GM18507 (cell line): ENCODE results near the gene ACACA.
A peak's percentile ranks its signal among the peaks of the same experiment; 100 is the strongest.

Experiments used
- DNase-seq: peaks from one replicate; pipeline ENCODE4 v3.0.0; 2011; ENCODE audit warnings: low read depth; ENCODE audit not compliant: insufficient read length; ENCODE audit errors: extremely low spot score
- FAIRE-seq: peaks from 2 replicates; lab custom pipeline; 2011; peaks lifted over from hg19 to GRCh38; lab: Jason Lieb, UNC

Gene ACACA

GRCh38 chr17:37400505-37400904, 6.1 kb downstream of the ACACA start:
- no peak for DNase-seq
- no peak for FAIRE-seq

GRCh38 chr17:37399265-37399803, 7.3 kb downstream of the ACACA start:
- no peak for DNase-seq
- no peak for FAIRE-seq

GRCh38 chr17:37393352-37393751, 13.3 kb downstream of the ACACA start:
- FAIRE-seq: no peak
- no peak for DNase-seq

GRCh38 chr17:37392024-37392590, 14.5 kb downstream of the ACACA start:
- FAIRE-seq (no peak), DNase-seq (no peak)

- no peak for DNase-seq
Measured at GRCh38 chr17:37391146-37391545, 15.5 kb downstream of the ACACA start.

GRCh38 chr17:37389160-37389559, 17.5 kb downstream of the ACACA start:
- no peak for FAIRE-seq
- no peak for DNase-seq

More at GRCh38 chr17:37391146-37391545, 15.5 kb downstream of the ACACA start:
- no peak for FAIRE-seq

GRCh38 chr17:37388266-37388665, 18.4 kb downstream of the ACACA start:
- DNase-seq (no peak), FAIRE-seq (no peak)

GRCh38 chr17:37386462-37386861, 20.2 kb downstream of the ACACA start:
- DNase-seq: no peak
- no peak for FAIRE-seq

GRCh38 chr17:37385474-37385990, 21.1 kb downstream of the ACACA start:
- FAIRE-seq: no peak

GRCh38 chr17:37384560-37385149, 22.0 kb downstream of the ACACA start:
- FAIRE-seq (no peak), DNase-seq (no peak)

More at GRCh38 chr17:37385474-37385990, 21.1 kb downstream of the ACACA start:
- DNase-seq: no peak

GRCh38 chr17:37382056-37382455, 24.6 kb downstream of the ACACA start:
- DNase-seq (no peak), FAIRE-seq (no peak)

GRCh38 chr17:37375706-37376105, 30.9 kb downstream of the ACACA start, which contains the start of gene C17orf78:
Gene C17orf78 (plus strand): TSS chr17:37375985. CDS start chr17:37376093, 108 bp downstream.
- DNase-seq: no peak
- no peak for FAIRE-seq

GRCh38 chr17:37373530-37374159, 33.0 kb downstream of the ACACA start:
- DNase-seq: peak; percentile 54

GRCh38 chr17:37368577-37368976, 38.1 kb downstream of the ACACA start:
- FAIRE-seq (no peak), DNase-seq (no peak)

More at GRCh38 chr17:37373530-37374159, 33.0 kb downstream of the ACACA start:
- no peak for FAIRE-seq

GRCh38 chr17:37365589-37365988, 41.0 kb downstream of the ACACA start:
- no peak for FAIRE-seq

GRCh38 chr17:37361543-37361942, 45.1 kb downstream of the ACACA start:
- DNase-seq: no peak
- FAIRE-seq: no peak

More at GRCh38 chr17:37365589-37365988, 41.0 kb downstream of the ACACA start:
- DNase-seq: no peak

GRCh38 chr17:37360632-37361031, 46.0 kb downstream of the ACACA start:
- no peak for DNase-seq
- no peak for FAIRE-seq

- FAIRE-seq (no peak), DNase-seq (no peak)
Measured at GRCh38 chr17:37359682-37360188, 46.9 kb downstream of the ACACA start.

- FAIRE-seq: no peak
- DNase-seq: peak; percentile 97
Measured at GRCh38 chr17:37358830-37359681, 47.6 kb downstream of the ACACA start.
